ENCODE data around the gene DCDC2C. TPM values are rescaled to one million over a fixed set of nuclear protein-coding genes. Genes with fewer than 3 reads are reported as not detected.

DCDC2C gene
- total and polyA plus RNA-seq, 9 of the 15 experiments (the other 6 are each of a cell fraction or from before 2014, with no cell fraction given) = not detected

DNA sequence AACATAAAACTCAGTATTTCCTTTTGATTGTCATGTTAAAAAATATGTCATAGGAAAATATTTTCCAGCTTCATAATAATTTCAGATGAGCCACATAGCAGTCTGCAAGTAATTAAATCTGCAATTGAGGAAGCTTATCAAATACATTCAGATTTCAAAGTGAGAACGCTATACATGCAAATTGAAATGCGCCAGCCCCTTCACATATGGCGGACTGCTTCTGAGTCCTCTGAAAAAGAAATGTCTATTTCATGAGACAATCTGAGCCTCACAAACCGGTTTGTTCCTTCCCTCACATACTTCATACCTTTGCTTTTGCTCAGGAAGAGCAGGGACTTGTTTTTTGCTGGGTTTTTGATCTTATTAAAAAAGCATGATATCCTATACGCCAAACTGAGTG lies 2.3 kb upstream of the DCDC2C start:
- no peak overlapping the region for H3K4me2 ChIP-seq (ENCODE audit: insufficient read depth, low read length)
- no peaks in the 10 kb centered on the region for H3K4me1 ChIP-seq (replicated peaks in 1 of 2; ENCODE audit: control insufficient read depth in 2 of 2, insufficient read depth in 2 of 2, low read length in 2 of 2)
- peaks cover 9 to 10% of the 10 kb centered on the region in 2 experiments; a peak in 3 of 5 replicates for H3K27me3 ChIP-seq (ENCODE audit: control insufficient read depth in 2 of 2, insufficient read depth in 2 of 2, low read length in 2 of 2)
- H3K9ac ChIP-seq (ENCODE audit: insufficient read depth in 1 of 2, low read depth in 2 of 2, low read length in 2 of 2) = no peak overlapping the region
- CTCF ChIA-PET (ENCODE audit: low intra/inter-chr PET ratio) = no interaction called here
- ATAC-seq (no peak), FAIRE-seq (no peak), DNase-seq (ENCODE audit: extremely low read depth in 1 of 4, low spot score in 3 of 4) (no peak)
- H2AFZ ChIP-seq (ENCODE audit: low read depth, low read length) = no peak overlapping the region
- H3K36me3 ChIP-seq (ENCODE audit: control insufficient read depth, insufficient read depth, low read length) = no peaks in the 10 kb centered on the region
- 3% methylated on average over 5 of the region's 5 CpGs for WGBS (ENCODE audit: insufficient coverage, low coverage, missing lambda C conversion rate)
- H3K9me3 ChIP-seq (replicated peaks; ENCODE audit: control insufficient read depth, insufficient read depth, low read depth, low read length) = no peaks in the 10 kb centered on the region
- in situ Hi-C loops (cut with MboI) = no loop called here
- POLR2A ChIA-PET = interaction anchor here (1.0 to 1.2 kb wide), 2 partner anchors 8 to 39 kb away, joined by 3 read pairs; no protein-coding TSS in a partner anchor
- intact Hi-C loops (cut with micrococcal nuclease) = no loop called here
- H3K9me1 ChIP-seq (ENCODE audit: control insufficient read depth, insufficient read depth, low read length) = no peaks in the 10 kb centered on the region
- BruUV-seq (replicated peaks) = no TSS peak
- H3K4me3 ChIP-seq = no peak overlapping the region
- H3K79me2 ChIP-seq (ENCODE audit: control insufficient read depth, insufficient read depth, low read length) = no peaks in the 10 kb centered on the region
- H3K27ac ChIP-seq (ENCODE audit: extremely low read depth, low read depth, low read length) = no peak overlapping the region
- H4K20me1 ChIP-seq (replicated peaks; ENCODE audit: control insufficient read depth, insufficient read depth, low read length) = no peaks in the 10 kb centered on the region
- TF ChIP-seq NFYB (IDR thresholded peaks at IDR 0.05; ENCODE audit: extremely low read depth, insufficient read length) = no peak
- TF ChIP-seq, protein P1, sequence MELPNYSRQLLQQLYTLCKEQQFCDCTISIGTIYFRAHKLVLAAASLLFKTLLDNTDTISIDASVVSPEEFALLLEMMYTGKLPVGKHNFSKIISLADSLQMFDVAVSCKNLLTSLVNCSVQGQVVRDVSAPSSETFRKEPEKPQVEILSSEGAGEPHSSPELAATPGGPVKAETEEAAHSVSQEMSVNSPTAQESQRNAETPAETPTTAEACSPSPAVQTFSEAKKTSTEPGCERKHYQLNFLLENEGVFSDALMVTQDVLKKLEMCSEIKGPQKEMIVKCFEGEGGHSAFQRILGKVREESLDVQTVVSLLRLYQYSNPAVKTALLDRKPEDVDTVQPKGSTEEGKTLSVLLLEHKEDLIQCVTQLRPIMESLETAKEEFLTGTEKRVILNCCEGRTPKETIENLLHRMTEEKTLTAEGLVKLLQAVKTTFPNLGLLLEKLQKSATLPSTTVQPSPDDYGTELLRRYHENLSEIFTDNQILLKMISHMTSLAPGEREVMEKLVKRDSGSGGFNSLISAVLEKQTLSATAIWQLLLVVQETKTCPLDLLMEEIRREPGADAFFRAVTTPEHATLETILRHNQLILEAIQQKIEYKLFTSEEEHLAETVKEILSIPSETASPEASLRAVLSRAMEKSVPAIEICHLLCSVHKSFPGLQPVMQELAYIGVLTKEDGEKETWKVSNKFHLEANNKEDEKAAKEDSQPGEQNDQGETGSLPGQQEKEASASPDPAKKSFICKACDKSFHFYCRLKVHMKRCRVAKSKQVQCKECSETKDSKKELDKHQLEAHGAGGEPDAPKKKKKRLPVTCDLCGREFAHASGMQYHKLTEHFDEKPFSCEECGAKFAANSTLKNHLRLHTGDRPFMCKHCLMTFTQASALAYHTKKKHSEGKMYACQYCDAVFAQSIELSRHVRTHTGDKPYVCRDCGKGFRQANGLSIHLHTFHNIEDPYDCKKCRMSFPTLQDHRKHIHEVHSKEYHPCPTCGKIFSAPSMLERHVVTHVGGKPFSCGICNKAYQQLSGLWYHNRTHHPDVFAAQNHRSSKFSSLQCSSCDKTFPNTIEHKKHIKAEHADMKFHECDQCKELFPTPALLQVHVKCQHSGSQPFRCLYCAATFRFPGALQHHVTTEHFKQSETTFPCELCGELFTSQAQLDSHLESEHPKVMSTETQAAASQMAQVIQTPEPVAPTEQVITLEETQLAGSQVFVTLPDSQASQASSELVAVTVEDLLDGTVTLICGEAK (IDR thresholded peaks at IDR 0.05) = no peak
- TF ChIP-seq, protein P1 (CRISPR knock-in tag; IDR thresholded peaks at IDR 0.05) = no peak
- no peak for TF ChIP-seq KLF1 (tag; IDR thresholded peaks at IDR 0.05)
- TF ChIP-seq, protein P2, sequence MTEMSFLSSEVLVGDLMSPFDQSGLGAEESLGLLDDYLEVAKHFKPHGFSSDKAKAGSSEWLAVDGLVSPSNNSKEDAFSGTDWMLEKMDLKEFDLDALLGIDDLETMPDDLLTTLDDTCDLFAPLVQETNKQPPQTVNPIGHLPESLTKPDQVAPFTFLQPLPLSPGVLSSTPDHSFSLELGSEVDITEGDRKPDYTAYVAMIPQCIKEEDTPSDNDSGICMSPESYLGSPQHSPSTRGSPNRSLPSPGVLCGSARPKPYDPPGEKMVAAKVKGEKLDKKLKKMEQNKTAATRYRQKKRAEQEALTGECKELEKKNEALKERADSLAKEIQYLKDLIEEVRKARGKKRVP (CRISPR knock-in tag; IDR thresholded peaks at IDR 0.05) = no peak
